H9 (cell line): ENCODE measurements around the gene MRC2. TPM values are rescaled to one million over a fixed set of nuclear protein-coding genes. Genes with fewer than 3 reads are reported as not detected.

Experiments used
- DNase-seq: peaks from one replicate; pipeline ENCODE4 v3.0.0-alpha.2; 2017
- H2AFZ ChIP-seq: one replicate; pipeline ENCODE4 v1.6.1; 2013; ENCODE audit warnings: mild to moderate bottlenecking, low read length, control low read depth, moderate library complexity
- H2AK5ac ChIP-seq: 2 replicates; pipeline ENCODE4 v1.6.1; 2013; ENCODE audit warnings: low read length, control low read depth, mixed read lengths; ENCODE audit not compliant: insufficient read length
- H2BK120ac ChIP-seq: one replicate; pipeline ENCODE4 v1.6.1; 2013; ENCODE audit warnings: low read depth, mild to moderate bottlenecking, low read length, control low read depth, inconsistent platforms; ENCODE audit not compliant: poor library complexity, severe bottlenecking
- H2BK12ac ChIP-seq: 2 replicates; pipeline ENCODE4 v1.6.1; 2013; ENCODE audit warnings: low read length, control low read depth, mixed read lengths, low read depth; ENCODE audit not compliant: insufficient read length
- H2BK15ac ChIP-seq: 2 replicates; pipeline ENCODE4 v1.6.1; 2013; ENCODE audit warnings: low read depth, low read length, control low read depth
- H2BK20ac ChIP-seq: one replicate; pipeline ENCODE4 v1.6.1; 2013; ENCODE audit warnings: low read depth, mild to moderate bottlenecking, low read length, control low read depth, inconsistent platforms; ENCODE audit not compliant: poor library complexity, severe bottlenecking
- H2BK5ac ChIP-seq: 2 replicates; pipeline ENCODE4 v1.6.1; 2013; ENCODE audit warnings: low read length, control low read depth, mixed read lengths; ENCODE audit not compliant: insufficient read length
- H3K14ac ChIP-seq: 2 replicates; pipeline ENCODE4 v1.6.1; 2013; ENCODE audit warnings: low read length, control low read depth; ENCODE audit not compliant: insufficient read depth
- H3K18ac ChIP-seq: 2 replicates; pipeline ENCODE4 v1.6.1; 2013; ENCODE audit warnings: low read depth, mild to moderate bottlenecking, mixed read lengths, low read length, control low read depth; ENCODE audit not compliant: insufficient read length
- H3K23ac ChIP-seq: 2 replicates; pipeline ENCODE4 v1.6.1; 2013; ENCODE audit warnings: low read length, control low read depth, mixed read lengths, low read depth; ENCODE audit not compliant: insufficient read length
- H3K23me2 ChIP-seq: 2 replicates; pipeline ENCODE4 v1.6.1; 2013; ENCODE audit warnings: low read depth, mild to moderate bottlenecking, mixed read lengths, low read length, control low read depth; ENCODE audit not compliant: insufficient read length, poor library complexity, severe bottlenecking
- H3K27ac ChIP-seq: 2 replicates; pipeline ENCODE4 v1.5.1; 2013; ENCODE audit warnings: low read length, control low read depth, mixed read lengths, low read depth; ENCODE audit not compliant: insufficient read length
- H3K27me3 ChIP-seq: 2 replicates; pipeline ENCODE4 v1.6.1; 2013; ENCODE audit warnings: low read length, control low read depth, inconsistent platforms; ENCODE audit not compliant: insufficient read depth
- H3K4ac ChIP-seq: 2 replicates; pipeline ENCODE4 v1.6.1; 2013; ENCODE audit warnings: low read depth, mild to moderate bottlenecking, control low read depth, inconsistent platforms, low read length, moderate library complexity
- H3K4me1 ChIP-seq: 2 replicates; pipeline ENCODE4 v1.6.1; 2013; ENCODE audit warnings: low read length, control low read depth, inconsistent platforms; ENCODE audit not compliant: insufficient read depth
- H3K4me2 ChIP-seq: 2 replicates; pipeline ENCODE4 v1.6.1; 2013; ENCODE audit warnings: low read length, control low read depth, mixed read lengths; ENCODE audit not compliant: insufficient read length, insufficient read depth
- H3K56ac ChIP-seq: 2 replicates; pipeline ENCODE4 v1.6.1; 2013; ENCODE audit warnings: low read depth, mild to moderate bottlenecking, mixed read lengths, low read length, control low read depth; ENCODE audit not compliant: insufficient read length
- H3K79me1 ChIP-seq: 2 replicates; pipeline ENCODE4 v1.6.1; 2013; ENCODE audit warnings: low read depth, mild to moderate bottlenecking, moderate library complexity, low read length, control low read depth, inconsistent platforms; ENCODE audit not compliant: insufficient read depth, poor library complexity, severe bottlenecking
- H3K79me2 ChIP-seq: 2 replicates; pipeline ENCODE4 v1.6.1; 2013; ENCODE audit warnings: low read length, control low read depth, inconsistent platforms; ENCODE audit not compliant: insufficient read depth
- H3K9ac ChIP-seq: 2 replicates; pipeline ENCODE4 v1.6.1; 2013; ENCODE audit warnings: low read length, control low read depth, mixed read lengths; ENCODE audit not compliant: insufficient read length; ENCODE audit errors: extremely low read depth
- H3K9me3 ChIP-seq: one replicate; pipeline ENCODE4 v1.6.1; 2013; ENCODE audit warnings: low read depth, low read length, inconsistent platforms; ENCODE audit not compliant: control insufficient read depth
- H3T11ph ChIP-seq: one replicate; pipeline ENCODE4 v1.6.1; 2013; ENCODE audit warnings: mild to moderate bottlenecking, low read length, control low read depth, inconsistent platforms
- H4K20me1 ChIP-seq: one replicate; pipeline ENCODE4 v1.6.1; 2013; ENCODE audit not compliant: control insufficient read depth, insufficient read length, insufficient read depth
- H4K5ac ChIP-seq: 2 replicates; pipeline ENCODE4 v1.6.1; 2013; ENCODE audit warnings: low read depth, mild to moderate bottlenecking, mixed read lengths, low read length, control low read depth; ENCODE audit not compliant: insufficient read length
- H4K8ac ChIP-seq: replicated peaks from 2 replicates; pipeline ENCODE4 v1.6.1; 2013; ENCODE audit warnings: low read length, control low read depth, mixed read lengths, low read depth; ENCODE audit not compliant: insufficient read length
- H4K91ac ChIP-seq: 2 replicates; pipeline ENCODE4 v1.6.1; 2013; ENCODE audit warnings: low read depth, mild to moderate bottlenecking, moderate library complexity, mixed read lengths, low read length, control low read depth; ENCODE audit not compliant: insufficient read length
- H3K27ac Mint-ChIP-seq, 3 experiments: 2 replicates in 2 of 3; 3 replicates in 1 of 3; pipeline ENCODE4 v1.8.0; 2020 to 2021; ENCODE audit warnings: mixed read lengths in 3 of 3, mild to moderate bottlenecking in 1 of 3, moderate library complexity in 1 of 3
- H3K27me3 Mint-ChIP-seq: 2 replicates; pipeline ENCODE4 v1.8.0; 2021; ENCODE audit warnings: low read depth, mild to moderate bottlenecking, moderate library complexity, mixed read lengths
- H3K36me3 Mint-ChIP-seq, 3 experiments: 2 replicates in 2 of 3; 3 replicates in 1 of 3; pipeline ENCODE4 v1.8.0; 2020 to 2021; ENCODE audit warnings: low read depth in 3 of 3, mixed read lengths in 3 of 3; ENCODE audit not compliant: insufficient read depth in 1 of 3
- H3K4me1 Mint-ChIP-seq, 2 experiments: 2 replicates each; pipeline ENCODE4 v1.8.0; 2020; ENCODE audit warnings: mixed read lengths in 2 of 2
- H3K4me3 Mint-ChIP-seq, 2 experiments: 2 replicates in 1 of 2; 3 replicates in 1 of 2; pipeline ENCODE4 v1.8.0; 2020 to 2021; ENCODE audit warnings: mild to moderate bottlenecking in 2 of 2, mixed read lengths in 2 of 2, moderate library complexity in 1 of 2
- H3K9me3 Mint-ChIP-seq, 2 experiments: 2 replicates in 1 of 2; 3 replicates in 1 of 2; pipeline ENCODE4 v1.8.0; 2020; ENCODE audit warnings: mild to moderate bottlenecking in 2 of 2, mixed read lengths in 2 of 2, moderate library complexity in 1 of 2
- WGBS: extraction: QIAGEN DNeasy Blood & Tissue Kit; methylation state at CpG from one replicate; pipeline ENCODE4 v1.1.7; 2013; ENCODE audit warnings: missing lambda C conversion rate, low lambda C conversion rate, mixed read lengths; ENCODE audit not compliant: insufficient read length; ENCODE audit errors: extremely low coverage; 5-methylcytosine and 5-hydroxymethylcytosine counted together
- total RNA-seq: library from RNA; stranded (reverse); gene quantifications from 2 replicates; pipeline ENCODE4 v1.2.1, GENCODE V29; 2021
- TF ChIP-seq, protein P1 (sequence below): fragments of 200-600 bp; sonication (generic); conservative IDR thresholded peaks from 3 replicates; pipeline ENCODE4 v1.8.0; 2021; ENCODE audit warnings: antibody characterized with exemption, mild to moderate bottlenecking

The MRC2 gene
- total RNA-seq, 1 experiment from 2014 or later, result 18.7 TPM

GRCh38 chr17:62672957-62673356 is 45.5 kb downstream of the MRC2 start:
- Histone ChIP-seq H2BK12ac (no peak overlapping the region), H2AFZ (no peak overlapping the region), H2BK120ac (no peak overlapping the region), H4K20me1 (no peaks in the 10 kb centered on the region), H3K79me1 (no peaks in the 10 kb centered on the region), H3K9ac (no peak overlapping the region), H3K4ac (no peak overlapping the region), H3K9me3 (no peaks in the 10 kb centered on the region), H2BK15ac (no peak overlapping the region), H2BK5ac (no peak overlapping the region), H3K79me2 (no peaks in the 10 kb centered on the region), H3K23me2 (no peaks in the 10 kb centered on the region), H3K56ac (no peak overlapping the region), H3T11ph (no peak overlapping the region), H3K14ac (no peak overlapping the region), H4K91ac (no peak overlapping the region), H3K4me2 (no peak overlapping the region), H4K5ac (no peak overlapping the region), H3K23ac (no peak overlapping the region), H3K27ac (no peak overlapping the region), H3K27me3 (no peaks in the 10 kb centered on the region), H4K8ac (no peak overlapping the region), H3K18ac (no peak overlapping the region), H2BK20ac (no peak overlapping the region), H3K4me1 (no peaks in the 10 kb centered on the region), H2AK5ac (no peak overlapping the region)
- no peak overlapping the region for H3K27ac Mint-ChIP-seq
- TF ChIP-seq, protein P1, sequence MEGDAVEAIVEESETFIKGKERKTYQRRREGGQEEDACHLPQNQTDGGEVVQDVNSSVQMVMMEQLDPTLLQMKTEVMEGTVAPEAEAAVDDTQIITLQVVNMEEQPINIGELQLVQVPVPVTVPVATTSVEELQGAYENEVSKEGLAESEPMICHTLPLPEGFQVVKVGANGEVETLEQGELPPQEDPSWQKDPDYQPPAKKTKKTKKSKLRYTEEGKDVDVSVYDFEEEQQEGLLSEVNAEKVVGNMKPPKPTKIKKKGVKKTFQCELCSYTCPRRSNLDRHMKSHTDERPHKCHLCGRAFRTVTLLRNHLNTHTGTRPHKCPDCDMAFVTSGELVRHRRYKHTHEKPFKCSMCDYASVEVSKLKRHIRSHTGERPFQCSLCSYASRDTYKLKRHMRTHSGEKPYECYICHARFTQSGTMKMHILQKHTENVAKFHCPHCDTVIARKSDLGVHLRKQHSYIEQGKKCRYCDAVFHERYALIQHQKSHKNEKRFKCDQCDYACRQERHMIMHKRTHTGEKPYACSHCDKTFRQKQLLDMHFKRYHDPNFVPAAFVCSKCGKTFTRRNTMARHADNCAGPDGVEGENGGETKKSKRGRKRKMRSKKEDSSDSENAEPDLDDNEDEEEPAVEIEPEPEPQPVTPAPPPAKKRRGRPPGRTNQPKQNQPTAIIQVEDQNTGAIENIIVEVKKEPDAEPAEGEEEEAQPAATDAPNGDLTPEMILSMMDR, result no peak
- no peak overlapping the region for H3K4me3 Mint-ChIP-seq
- H3K4me1 Mint-ChIP-seq, result peaks cover 5 to 19% of the 10 kb centered on the region in 2 experiments; a peak in 3 of 4 replicates
- H3K9me3 Mint-ChIP-seq, result no peaks in the 10 kb centered on the region
- H3K27me3 Mint-ChIP-seq, result no peaks in the 10 kb centered on the region
- DNase-seq, result no peak
- peaks cover 0 to 4% (median 4%) of the 10 kb centered on the region in 3 experiments; a peak in 1 of 7 replicates for H3K36me3 Mint-ChIP-seq
- WGBS, result no CpG with 5 or more reads among the region's 4 CpGs
